Spinal cord (tissue), 10 donors: ENCODE measurements around the gene RGR. TPM values are rescaled to one million over a fixed set of nuclear protein-coding genes. Genes with fewer than 3 reads are reported as not detected.
A peak's percentile ranks its signal among the peaks of the same experiment; 100 is the strongest.

ENCODE experiments used
- DNase-seq, 6 donors: peaks; one replicate each; pipeline versions ENCODE4 v3.0.0 to v3.0.0-alpha.2; 2013 to 2015; ENCODE audit warnings: low spot score in 6 of 6, low read depth in 4 of 6
- H3K27ac ChIP-seq: one replicate; pipeline ENCODE4 v1.5.1; 2013; ENCODE audit warnings: low read depth, low read length, control low read depth
- H3K27me3 ChIP-seq: one replicate; pipeline ENCODE4 v1.6.1; 2013; ENCODE audit warnings: low read length; ENCODE audit not compliant: control insufficient read depth, insufficient read depth
- H3K36me3 ChIP-seq: one replicate; pipeline ENCODE4 v1.6.1; 2013; ENCODE audit warnings: low read length; ENCODE audit not compliant: control insufficient read depth, insufficient read depth
- H3K4me1 ChIP-seq: one replicate; pipeline ENCODE4 v1.6.1; 2013; ENCODE audit warnings: low read length; ENCODE audit not compliant: control insufficient read depth, insufficient read depth
- H3K4me3 ChIP-seq: one replicate; pipeline ENCODE4 v1.5.1; 2013; ENCODE audit warnings: low read depth, low read length, control low read depth
- H3K9me3 ChIP-seq: one replicate; pipeline ENCODE4 v1.6.1; 2013; ENCODE audit warnings: low read length; ENCODE audit not compliant: control insufficient read depth, insufficient read depth
- WGBS: methylation state at CpG from one replicate; pipeline ENCODE4 v1.1.5; 2013; ENCODE audit warnings: missing lambda C conversion rate; ENCODE audit not compliant: insufficient coverage; 5-methylcytosine and 5-hydroxymethylcytosine counted together
- polyA plus RNA-seq, 2 donors: library from polyadenylated mRNA; unstranded; fragments of 120-200 nt; gene quantifications; one replicate each; pipeline ENCODE4 v1.2.1, GENCODE V29; 2013; ENCODE audit not compliant: insufficient read length in 2 of 2
- total RNA-seq, 2 donors: library from RNA; depleted of rRNA in 1 of 2; stranded (reverse); fragments of 120-200 nt in 1 of 2; fragments of >200 nt in 1 of 2; gene quantifications; one replicate each; pipeline versions ENCODE4 v1.2.3 to v1.2.4, GENCODE V29; 2013 to 2014
- donor health status: healthy.

Gene RGR
- total and polyA plus RNA-seq, 4 donors: 3.4 to 12.1 (median 6.3) TPM

DNA sequence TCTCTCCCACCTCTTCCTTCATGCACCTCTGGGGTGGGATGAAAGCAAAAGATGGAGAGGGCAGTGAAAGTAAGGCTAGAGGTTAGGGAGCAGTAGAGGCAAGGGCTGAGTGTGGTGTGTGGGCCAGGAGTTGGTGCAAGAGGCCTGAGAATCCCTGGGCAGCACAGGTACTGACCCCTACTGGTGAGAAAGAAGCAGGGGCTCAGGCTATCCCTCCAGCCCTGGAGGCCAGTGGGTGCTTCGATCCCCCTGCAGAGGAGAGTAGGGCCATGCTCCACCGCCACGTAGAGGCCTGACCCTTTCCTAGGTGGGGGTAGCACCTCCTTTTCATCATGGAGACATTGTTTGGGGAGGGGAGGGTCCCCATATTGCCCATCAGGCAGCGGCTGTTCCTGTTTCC, 40.7 kb upstream of the RGR start:
- no peak for DNase-seq
- Histone ChIP-seq H3K27me3 (no peaks in the 10 kb centered on the region), H3K36me3 (no peaks in the 10 kb centered on the region), H3K4me1 (no peaks in the 10 kb centered on the region), H3K4me3 (no peak overlapping the region), H3K9me3 (no peaks in the 10 kb centered on the region), H3K27ac (no peak overlapping the region)
- 88% methylated on average over 3 of the region's 4 CpGs for WGBS

DNA sequence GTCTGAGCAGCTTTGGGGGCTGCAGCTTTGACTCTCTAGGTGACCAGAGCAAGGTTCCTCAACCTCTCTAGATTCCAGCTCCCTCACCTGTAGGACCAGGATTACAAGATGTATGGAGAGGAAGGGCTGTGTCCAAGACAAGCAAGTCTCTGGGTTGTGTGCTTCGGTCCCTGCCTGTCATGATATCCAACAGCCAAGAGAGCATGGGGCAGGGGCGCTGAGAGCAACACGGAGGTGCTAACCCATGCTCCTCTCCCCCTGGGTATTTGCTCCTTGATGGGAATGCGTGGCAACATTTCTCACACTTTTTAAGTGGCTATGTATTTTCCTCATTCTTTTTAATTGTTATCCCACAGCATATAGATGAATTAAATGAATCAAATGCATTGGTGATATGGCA, 40.2 kb upstream of the RGR start:
- 100% methylated on average over 2 of the region's 4 CpGs for WGBS
- Histone ChIP-seq H3K4me3 (no peak overlapping the region), H3K27me3 (no peaks in the 10 kb centered on the region)

GRCh38 chr10:84205049-84205852, 39.6 kb upstream of the RGR start:
- H3K27ac ChIP-seq: no peak overlapping the region
- peak in 3 of 6 donors; percentile 9 to 70 (median 62) for DNase-seq
- H3K4me1 ChIP-seq: no peaks in the 10 kb centered on the region
- no peaks in the 10 kb centered on the region for H3K27me3 ChIP-seq
- H3K36me3 ChIP-seq: no peaks in the 10 kb centered on the region
- no peaks in the 10 kb centered on the region for H3K9me3 ChIP-seq
- WGBS: 39% methylated on average over 5 of the region's 8 CpGs
- no peak overlapping the region for H3K4me3 ChIP-seq

More for the DNA sequence above, 40.2 kb upstream of the RGR start:
- no peaks in the 10 kb centered on the region for H3K36me3 ChIP-seq
- H3K9me3 ChIP-seq: no peaks in the 10 kb centered on the region
- DNase-seq: no peak
- H3K4me1 ChIP-seq: no peaks in the 10 kb centered on the region
- no peak overlapping the region for H3K27ac ChIP-seq

- Histone ChIP-seq H3K36me3 (no peaks in the 10 kb centered on the region), H3K4me1 (no peaks in the 10 kb centered on the region), H3K27me3 (no peaks in the 10 kb centered on the region), H3K4me3 (no peak overlapping the region), H3K9me3 (no peaks in the 10 kb centered on the region), H3K27ac (no peak overlapping the region)
- no peak for DNase-seq
- 76% methylated on average over 5 of the region's 6 CpGs for WGBS
These were observed 38.9 kb upstream of the RGR start for GRCh38 chr10:84205853-84206525.

- DNase-seq: no peak
- WGBS: 94% methylated on average over 9 of the region's 10 CpGs
- no peaks in the 10 kb centered on the region for H3K36me3 ChIP-seq
- H3K27me3 ChIP-seq: no peaks in the 10 kb centered on the region
- no peak overlapping the region for H3K4me3 ChIP-seq
- H3K9me3 ChIP-seq: no peaks in the 10 kb centered on the region
- H3K27ac ChIP-seq: no peak overlapping the region
- H3K4me1 ChIP-seq: no peaks in the 10 kb centered on the region
These were observed 36.8 kb upstream of the RGR start for GRCh38 chr10:84208023-84208422.

GRCh38 chr10:84211566-84211965, 33.3 kb upstream of the RGR start:
- Histone ChIP-seq H3K9me3 (no peaks in the 10 kb centered on the region), H3K4me1 (peaks cover 4% of the 10 kb centered on the region), H3K36me3 (peaks cover 5% of the 10 kb centered on the region), H3K4me3 (no peak overlapping the region), H3K27me3 (no peaks in the 10 kb centered on the region), H3K27ac (no peak overlapping the region)
- WGBS: 75% methylated on average over 2 of the region's 2 CpGs
- DNase-seq: no peak

GRCh38 chr10:84212014-84212413, 32.8 kb upstream of the RGR start:
- Histone ChIP-seq H3K36me3 (peaks cover 5% of the 10 kb centered on the region), H3K27ac (no peak overlapping the region), H3K9me3 (no peaks in the 10 kb centered on the region), H3K4me3 (no peak overlapping the region), H3K27me3 (no peaks in the 10 kb centered on the region), H3K4me1 (peaks cover 4% of the 10 kb centered on the region)
- DNase-seq: no peak
- 92% methylated on average over 3 of the region's 5 CpGs for WGBS

- 99% methylated on average over 7 of the region's 11 CpGs for WGBS
These were observed 31.8 kb upstream of the RGR start for GRCh38 chr10:84213076-84213475.

GRCh38 chr10:84214046-84214572, 30.7 kb upstream of the RGR start:
- no peaks in the 10 kb centered on the region for H3K9me3 ChIP-seq
- no peak for DNase-seq
- no peaks in the 10 kb centered on the region for H3K27me3 ChIP-seq
- 75% methylated on average over 25 of the region's 25 CpGs for WGBS
- H3K4me1 ChIP-seq: peaks cover 4% of the 10 kb centered on the region
- H3K27ac ChIP-seq: no peak overlapping the region
- H3K36me3 ChIP-seq: peaks cover 5% of the 10 kb centered on the region
- H3K4me3 ChIP-seq: no peak overlapping the region

More at GRCh38 chr10:84213076-84213475, 31.8 kb upstream of the RGR start:
- H3K4me1 ChIP-seq: peaks cover 4% of the 10 kb centered on the region
- H3K27me3 ChIP-seq: no peaks in the 10 kb centered on the region
- H3K27ac ChIP-seq: no peak overlapping the region
- H3K4me3 ChIP-seq: no peak overlapping the region
- no peak for DNase-seq
- peaks cover 5% of the 10 kb centered on the region for H3K36me3 ChIP-seq
- no peaks in the 10 kb centered on the region for H3K9me3 ChIP-seq
